ENCODE measurements around the gene FAR1. TPM values are rescaled to one million over a fixed set of nuclear protein-coding genes. Genes with fewer than 3 reads are reported as not detected.

The FAR1 gene
- polyA plus RNA-seq, 1 donor from 2014 or later: 110 TPM

GRCh38 chr11:13762718-13763117, 94.2 kb downstream of the FAR1 start:
- no peaks in the 10 kb centered on the region for H3K36me3 ChIP-seq (ENCODE audit: insufficient read depth, low read length)
- no peaks in the 10 kb centered on the region for H3K79me2 ChIP-seq (replicated peaks; ENCODE audit: insufficient read depth, low read length)
- no peaks in the 10 kb centered on the region for H3K9me3 ChIP-seq (ENCODE audit: low read length)
- no peaks in the 10 kb centered on the region for H4K20me1 ChIP-seq (ENCODE audit: insufficient read depth)
- H3K9ac ChIP-seq (ENCODE audit: low read length): no peak overlapping the region
- H3K27ac ChIP-seq (ENCODE audit: low read length): peak overlapping the region; percentile 19
- H3K9me2 ChIP-seq (ENCODE audit: insufficient read depth, low read length): no peaks in the 10 kb centered on the region
- H3K4me3 ChIP-seq (ENCODE audit: low read length): no peak overlapping the region
- H2AFZ ChIP-seq (ENCODE audit: low read depth, low read length): peak overlapping the region; percentile 9
- H3F3A ChIP-seq (ENCODE audit: insufficient read depth, low read length, poor library complexity, severe bottlenecking): no peaks in the 10 kb centered on the region
- H3K4me2 ChIP-seq (ENCODE audit: low read length): no peak overlapping the region
- no peak for TF ChIP-seq RAD21 (conservative IDR thresholded peaks at IDR 0.05)
- TF ChIP-seq TAF1 (IDR thresholded peaks at IDR 0.05; ENCODE audit: low read depth): no peak
- peak; percentile 39 for TF ChIP-seq EP300 (conservative IDR thresholded peaks at IDR 0.05; ENCODE audit: poor library complexity, severe bottlenecking)
- no peak for TF ChIP-seq EZH2 (IDR thresholded peaks at IDR 0.05; ENCODE audit: borderline replicate concordance, insufficient read depth, low read length, poor library complexity, severe bottlenecking)
- no peak for TF ChIP-seq MXI1 (conservative IDR thresholded peaks at IDR 0.05; ENCODE audit: poor library complexity, severe bottlenecking)
- TF ChIP-seq SMC3 (conservative IDR thresholded peaks at IDR 0.05; ENCODE audit: poor library complexity): no peak
- no peak for TF ChIP-seq POLR2AphosphoS5 (IDR thresholded peaks at IDR 0.05)
- TF ChIP-seq, protein P1, sequence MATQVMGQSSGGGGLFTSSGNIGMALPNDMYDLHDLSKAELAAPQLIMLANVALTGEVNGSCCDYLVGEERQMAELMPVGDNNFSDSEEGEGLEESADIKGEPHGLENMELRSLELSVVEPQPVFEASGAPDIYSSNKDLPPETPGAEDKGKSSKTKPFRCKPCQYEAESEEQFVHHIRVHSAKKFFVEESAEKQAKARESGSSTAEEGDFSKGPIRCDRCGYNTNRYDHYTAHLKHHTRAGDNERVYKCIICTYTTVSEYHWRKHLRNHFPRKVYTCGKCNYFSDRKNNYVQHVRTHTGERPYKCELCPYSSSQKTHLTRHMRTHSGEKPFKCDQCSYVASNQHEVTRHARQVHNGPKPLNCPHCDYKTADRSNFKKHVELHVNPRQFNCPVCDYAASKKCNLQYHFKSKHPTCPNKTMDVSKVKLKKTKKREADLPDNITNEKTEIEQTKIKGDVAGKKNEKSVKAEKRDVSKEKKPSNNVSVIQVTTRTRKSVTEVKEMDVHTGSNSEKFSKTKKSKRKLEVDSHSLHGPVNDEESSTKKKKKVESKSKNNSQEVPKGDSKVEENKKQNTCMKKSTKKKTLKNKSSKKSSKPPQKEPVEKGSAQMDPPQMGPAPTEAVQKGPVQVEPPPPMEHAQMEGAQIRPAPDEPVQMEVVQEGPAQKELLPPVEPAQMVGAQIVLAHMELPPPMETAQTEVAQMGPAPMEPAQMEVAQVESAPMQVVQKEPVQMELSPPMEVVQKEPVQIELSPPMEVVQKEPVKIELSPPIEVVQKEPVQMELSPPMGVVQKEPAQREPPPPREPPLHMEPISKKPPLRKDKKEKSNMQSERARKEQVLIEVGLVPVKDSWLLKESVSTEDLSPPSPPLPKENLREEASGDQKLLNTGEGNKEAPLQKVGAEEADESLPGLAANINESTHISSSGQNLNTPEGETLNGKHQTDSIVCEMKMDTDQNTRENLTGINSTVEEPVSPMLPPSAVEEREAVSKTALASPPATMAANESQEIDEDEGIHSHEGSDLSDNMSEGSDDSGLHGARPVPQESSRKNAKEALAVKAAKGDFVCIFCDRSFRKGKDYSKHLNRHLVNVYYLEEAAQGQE (IDR thresholded peaks at IDR 0.05; ENCODE audit: borderline replicate concordance): no peak
- TF ChIP-seq CTCF (IDR thresholded peaks at IDR 0.05; ENCODE audit: poor library complexity, severe bottlenecking): peak; percentile 22
- H3K27me3 ChIP-seq (ENCODE audit: insufficient read depth, low read depth, low read length): no peaks in the 10 kb centered on the region

GRCh38 chr11:13763341-13763740, 94.9 kb downstream of the FAR1 start:
- H3K9me3 ChIP-seq (ENCODE audit: low read length): no peaks in the 10 kb centered on the region
- no peak overlapping the region for H3K4me2 ChIP-seq (ENCODE audit: low read length)
- H2AFZ ChIP-seq (ENCODE audit: low read depth, low read length): no peak overlapping the region
- H3K9me2 ChIP-seq (ENCODE audit: insufficient read depth, low read length): no peaks in the 10 kb centered on the region
- no peaks in the 10 kb centered on the region for H3K79me2 ChIP-seq (replicated peaks; ENCODE audit: insufficient read depth, low read length)
- no peaks in the 10 kb centered on the region for H3K27me3 ChIP-seq (ENCODE audit: insufficient read depth, low read depth, low read length)
- H3K4me3 ChIP-seq (ENCODE audit: low read length): no peak overlapping the region
- H3K27ac ChIP-seq (ENCODE audit: low read length): no peak overlapping the region
- H3K36me3 ChIP-seq (ENCODE audit: insufficient read depth, low read length): no peaks in the 10 kb centered on the region
- no peaks in the 10 kb centered on the region for H4K20me1 ChIP-seq (ENCODE audit: insufficient read depth)
- H3F3A ChIP-seq (ENCODE audit: insufficient read depth, low read length, poor library complexity, severe bottlenecking): no peaks in the 10 kb centered on the region
- TF ChIP-seq SMC3 (conservative IDR thresholded peaks at IDR 0.05; ENCODE audit: poor library complexity) (no peak), RAD21 (conservative IDR thresholded peaks at IDR 0.05) (no peak), EP300 (conservative IDR thresholded peaks at IDR 0.05; ENCODE audit: poor library complexity, severe bottlenecking) (no peak), EZH2 (IDR thresholded peaks at IDR 0.05; ENCODE audit: borderline replicate concordance, insufficient read depth, low read length, poor library complexity, severe bottlenecking) (no peak), TAF1 (IDR thresholded peaks at IDR 0.05; ENCODE audit: low read depth) (no peak), CTCF (IDR thresholded peaks at IDR 0.05; ENCODE audit: poor library complexity, severe bottlenecking) (no peak), MXI1 (conservative IDR thresholded peaks at IDR 0.05; ENCODE audit: poor library complexity, severe bottlenecking) (no peak), POLR2AphosphoS5 (IDR thresholded peaks at IDR 0.05) (no peak)
- TF ChIP-seq, protein P1 (IDR thresholded peaks at IDR 0.05; ENCODE audit: borderline replicate concordance): no peak
- H3K9ac ChIP-seq (ENCODE audit: low read length): no peak overlapping the region
